Omental fat pad (tissue), 4 donors: Measurements from ENCODE around the gene PLN. TPM values are rescaled to one million over a fixed set of nuclear protein-coding genes. Genes with fewer than 3 reads are reported as not detected.

Experiments used
- total RNA-seq, 4 donors: library from RNA; depleted of rRNA; stranded (reverse); fragments of >200 nt; gene quantifications; one replicate each; pipeline ENCODE4 v1.1.0, GENCODE V29; 2016

Gene PLN
- total RNA-seq, 4 donors from 2014 or later: 3.4 to 41.0 (median 3.8) TPM

Other genes with a start within 250 kb of the PLN start
- gene CEP85L, start 103.3 kb downstream of the PLN start, total RNA-seq: 10 to 100 TPM in 3 of 4 donors, 1 to 10 TPM in 1; 9.7 to 22.6 (median 14.4) TPM